GM13977 (cell line): ENCODE measurements around the gene RAB33A.

Experiments used
- DNase-seq: peaks from one replicate; pipeline ENCODE4 v3.0.0; 2012; ENCODE audit warnings: low spot score
- in situ Hi-C: fragments of 300-500 bp; cut with MboI; formaldehyde crosslinking; loops from one replicate; pipeline ENCODE4 v1.12.0; 2022; ENCODE audit warnings: low sequenced_read_pairs, low pct_unique_long_range_greater_than_20kb, mixed read lengths, inconsistent platforms; ENCODE audit not compliant: unreplicated experiment
- TF ChIP-seq, protein P1 (sequence below): IDR thresholded peaks from 2 replicates; pipeline ENCODE4 v1.5.1; 2012; ENCODE audit warnings: mild to moderate bottlenecking, control low read depth; ENCODE audit not compliant: insufficient read depth; ENCODE audit errors: extremely low read depth, missing control alignments

Gene RAB33A

DNA sequence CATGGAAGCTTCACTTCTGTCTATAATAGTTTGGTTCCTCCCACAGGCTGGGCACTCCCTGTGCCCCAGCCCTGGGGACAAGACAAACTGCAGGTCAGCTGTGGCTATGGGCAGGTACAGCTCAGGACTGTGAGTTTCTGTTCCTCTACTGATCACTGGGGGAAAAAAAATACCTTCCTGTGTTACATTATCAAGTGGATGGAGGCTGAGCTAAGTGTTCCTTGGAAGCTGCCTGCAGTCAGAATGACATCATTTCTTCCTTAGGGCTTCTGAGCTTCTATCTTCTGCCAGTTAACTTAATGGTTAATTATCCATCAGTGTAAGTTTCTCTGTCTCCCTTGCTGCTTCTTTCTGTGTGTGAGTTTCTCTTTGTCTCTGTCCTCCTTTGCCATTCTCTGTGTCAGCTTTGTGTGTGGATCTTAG is 4.6 kb downstream of the RAB33A start:
- in situ Hi-C loops, result loop anchor here (10.0 kb wide), 1 partner anchor 102 kb away; no protein-coding TSS in a partner anchor
- TF ChIP-seq, protein P1, sequence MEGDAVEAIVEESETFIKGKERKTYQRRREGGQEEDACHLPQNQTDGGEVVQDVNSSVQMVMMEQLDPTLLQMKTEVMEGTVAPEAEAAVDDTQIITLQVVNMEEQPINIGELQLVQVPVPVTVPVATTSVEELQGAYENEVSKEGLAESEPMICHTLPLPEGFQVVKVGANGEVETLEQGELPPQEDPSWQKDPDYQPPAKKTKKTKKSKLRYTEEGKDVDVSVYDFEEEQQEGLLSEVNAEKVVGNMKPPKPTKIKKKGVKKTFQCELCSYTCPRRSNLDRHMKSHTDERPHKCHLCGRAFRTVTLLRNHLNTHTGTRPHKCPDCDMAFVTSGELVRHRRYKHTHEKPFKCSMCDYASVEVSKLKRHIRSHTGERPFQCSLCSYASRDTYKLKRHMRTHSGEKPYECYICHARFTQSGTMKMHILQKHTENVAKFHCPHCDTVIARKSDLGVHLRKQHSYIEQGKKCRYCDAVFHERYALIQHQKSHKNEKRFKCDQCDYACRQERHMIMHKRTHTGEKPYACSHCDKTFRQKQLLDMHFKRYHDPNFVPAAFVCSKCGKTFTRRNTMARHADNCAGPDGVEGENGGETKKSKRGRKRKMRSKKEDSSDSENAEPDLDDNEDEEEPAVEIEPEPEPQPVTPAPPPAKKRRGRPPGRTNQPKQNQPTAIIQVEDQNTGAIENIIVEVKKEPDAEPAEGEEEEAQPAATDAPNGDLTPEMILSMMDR, result no peak

DNA sequence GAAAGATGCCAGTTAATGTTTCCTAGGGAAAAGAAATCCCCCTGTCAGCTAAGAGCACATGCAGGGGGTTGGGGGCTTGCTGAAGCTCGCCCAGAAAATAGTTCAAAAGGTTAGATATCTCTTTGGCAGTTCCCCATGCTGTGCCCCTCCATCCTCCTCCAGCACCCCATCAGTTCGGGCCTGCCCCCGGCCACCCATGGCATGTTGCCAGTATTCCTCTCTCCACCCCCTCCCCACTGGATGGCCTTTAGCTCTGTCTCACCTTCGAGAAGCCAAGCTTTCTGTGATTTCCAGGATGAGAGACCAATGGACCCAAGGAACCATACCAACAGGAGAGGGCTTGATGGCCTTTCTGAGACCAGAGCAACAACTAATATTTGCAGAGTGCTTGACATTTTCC is 5.2 kb downstream of the RAB33A start:
- in situ Hi-C loops, result loop anchor here (10.0 kb wide), 1 partner anchor 102 kb away; no protein-coding TSS in a partner anchor
- DNase-seq, result no peak
- TF ChIP-seq, protein P1, result no peak

More for the DNA sequence above, 4.6 kb downstream of the RAB33A start:
- DNase-seq, result peak; percentile 55

DNA sequence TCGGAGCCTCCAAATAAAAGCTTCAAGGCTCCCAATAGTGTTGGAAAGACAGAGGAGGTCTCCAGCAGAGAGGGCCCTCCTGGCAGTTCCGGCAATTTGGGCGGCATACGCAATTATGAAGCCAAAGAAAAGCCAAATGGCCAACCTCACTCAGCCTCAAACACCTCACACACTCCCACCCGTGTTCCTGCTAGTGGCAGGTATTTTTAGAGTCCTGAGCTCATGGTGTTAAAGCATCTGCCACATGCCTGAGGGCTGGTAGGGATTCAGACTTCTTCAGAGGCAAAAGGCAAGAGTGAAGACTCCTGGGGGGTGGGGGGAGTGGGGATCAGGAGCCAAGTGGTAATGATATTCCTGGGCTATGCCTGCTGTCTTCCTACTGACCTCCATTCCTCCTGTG is 7.4 kb downstream of the RAB33A start:
- in situ Hi-C loops, result loop anchor here (10.0 kb wide), 1 partner anchor 104 kb away; no protein-coding TSS in a partner anchor
- TF ChIP-seq, protein P1, result no peak
- no peak for DNase-seq

DNA sequence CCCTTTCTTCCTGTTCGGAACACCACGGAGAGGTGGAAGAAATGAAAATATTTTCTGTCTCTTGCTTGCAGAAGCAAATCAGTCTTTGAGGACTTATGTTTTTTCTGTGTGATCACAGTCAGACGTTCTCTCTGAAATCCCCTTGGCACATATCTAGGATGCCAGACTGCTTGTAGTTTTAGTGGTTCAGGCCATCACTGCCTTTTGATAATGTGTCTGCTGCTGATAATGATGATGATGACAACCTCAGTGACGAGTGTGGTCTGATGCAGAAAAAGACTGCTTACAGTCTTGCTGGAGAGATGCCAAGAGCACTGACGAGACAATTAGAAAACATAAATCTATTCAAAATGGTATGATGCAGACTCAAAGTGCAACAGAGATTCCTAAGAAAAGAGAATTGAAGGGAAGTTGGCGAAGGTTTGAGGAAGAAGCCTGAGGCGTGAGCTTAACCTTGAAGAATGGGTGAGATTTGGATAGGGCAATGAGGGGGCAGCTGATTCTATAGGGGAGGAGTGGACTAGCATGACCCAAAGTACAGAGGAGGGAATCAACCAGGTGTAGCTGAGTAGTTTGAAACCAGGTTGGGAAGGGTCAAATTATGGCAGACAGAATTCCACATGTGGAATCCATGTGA is 7.9 kb downstream of the RAB33A start:
- DNase-seq, result no peak
- in situ Hi-C loops, result loop anchor here (10.0 kb wide), 1 partner anchor 105 kb away; no protein-coding TSS in a partner anchor
- TF ChIP-seq, protein P1, result no peak

DNA sequence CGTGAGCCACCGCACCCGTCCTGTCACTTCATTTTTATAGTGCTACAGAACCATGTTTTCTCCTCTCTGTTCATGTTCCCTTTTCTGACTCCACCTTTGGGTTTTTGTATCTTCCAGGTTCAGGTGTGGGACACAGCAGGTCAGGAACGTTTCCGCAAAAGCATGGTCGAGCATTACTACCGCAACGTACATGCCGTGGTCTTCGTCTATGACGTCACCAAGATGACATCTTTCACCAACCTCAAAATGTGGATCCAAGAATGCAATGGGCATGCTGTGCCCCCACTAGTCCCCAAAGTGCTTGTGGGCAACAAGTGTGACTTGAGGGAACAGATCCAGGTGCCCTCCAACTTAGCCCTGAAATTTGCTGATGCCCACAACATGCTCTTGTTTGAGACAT is 12.4 kb downstream of the RAB33A start:
- no peak for DNase-seq
- TF ChIP-seq, protein P1, result no peak
- in situ Hi-C loops, result no loop called here

DNA sequence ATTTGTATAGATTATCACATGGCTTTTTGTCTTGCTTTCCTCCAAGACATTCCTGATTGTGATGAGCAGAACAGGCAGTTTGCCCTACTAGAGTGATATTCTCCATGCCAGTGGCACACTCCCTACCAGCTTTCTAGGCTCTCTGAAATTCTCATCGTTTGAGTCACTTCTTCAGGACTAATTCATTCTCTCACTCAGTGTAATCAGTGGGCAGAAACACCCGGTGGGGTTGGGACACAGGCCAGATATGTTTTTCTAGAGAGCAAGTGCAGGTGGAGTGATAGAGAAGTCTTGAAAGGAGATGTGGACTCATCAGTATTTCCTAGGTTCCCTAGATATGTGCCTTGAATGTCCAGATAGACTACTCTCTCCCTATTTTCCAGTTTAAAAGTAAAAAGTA is 13.1 kb downstream of the RAB33A start:
- no peak for DNase-seq
- TF ChIP-seq, protein P1, result no peak
- in situ Hi-C loops, result no loop called here
